Ovary (tissue), 3 donors: Measurements from ENCODE around the gene MRM3.

Source experiments
- EP300 ChIP-seq: sonication (generic); formaldehyde crosslinking; IDR thresholded peaks from one replicate; pipeline ENCODE4 v1.6.1; 2017; ENCODE audit warnings: antibody characterized with exemption
- POLR2A ChIP-seq: fragments of 450-650 bp; IDR thresholded peaks from one replicate; pipeline ENCODE4 v1.6.1; 2017; ENCODE audit warnings: antibody characterized with exemption, mild to moderate bottlenecking, moderate library complexity
- TF ChIP-seq, protein P1 (sequence below), 3 donors: fragments of 450-650 bp in 2 of 3; fragments of 200-600 bp in 1 of 3; IDR thresholded peaks; one replicate each; pipeline versions ENCODE4 v1.5.1 to v1.8.0; 2016 to 2022; ENCODE audit warnings: antibody characterized with exemption in 3 of 3, mild to moderate bottlenecking in 1 of 3
- donor health status: DM: no; HTN: no; CAD: no.

DNA sequence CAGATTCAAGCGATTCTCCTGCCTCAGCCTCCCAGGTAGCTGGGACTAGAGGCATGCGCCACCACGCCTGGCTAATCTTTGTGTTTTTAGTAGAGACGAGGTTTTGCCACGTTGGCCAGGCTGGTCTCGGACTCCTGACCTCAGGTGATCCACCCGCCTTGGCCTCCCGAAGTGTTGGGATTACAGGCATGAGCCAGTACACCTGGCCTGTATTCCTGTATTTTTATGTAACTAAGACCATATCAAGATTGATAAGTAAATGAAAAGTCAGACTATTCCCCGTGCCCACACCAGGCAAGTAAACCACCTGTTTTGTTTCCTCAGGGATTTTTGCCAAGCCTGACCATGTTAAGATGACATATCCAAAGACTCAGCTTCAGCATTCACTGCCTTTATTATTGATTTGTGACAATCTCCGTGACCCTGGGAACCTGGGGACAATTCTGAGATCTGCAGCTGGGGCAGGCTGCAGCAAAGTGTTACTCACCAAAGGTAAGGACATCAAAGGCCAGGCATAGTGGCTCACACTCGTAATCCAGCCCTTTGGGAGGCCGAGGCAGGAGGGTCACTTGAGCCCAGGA lies 5.6 kb downstream of the MRM3 start:
- TF ChIP-seq, protein P1, sequence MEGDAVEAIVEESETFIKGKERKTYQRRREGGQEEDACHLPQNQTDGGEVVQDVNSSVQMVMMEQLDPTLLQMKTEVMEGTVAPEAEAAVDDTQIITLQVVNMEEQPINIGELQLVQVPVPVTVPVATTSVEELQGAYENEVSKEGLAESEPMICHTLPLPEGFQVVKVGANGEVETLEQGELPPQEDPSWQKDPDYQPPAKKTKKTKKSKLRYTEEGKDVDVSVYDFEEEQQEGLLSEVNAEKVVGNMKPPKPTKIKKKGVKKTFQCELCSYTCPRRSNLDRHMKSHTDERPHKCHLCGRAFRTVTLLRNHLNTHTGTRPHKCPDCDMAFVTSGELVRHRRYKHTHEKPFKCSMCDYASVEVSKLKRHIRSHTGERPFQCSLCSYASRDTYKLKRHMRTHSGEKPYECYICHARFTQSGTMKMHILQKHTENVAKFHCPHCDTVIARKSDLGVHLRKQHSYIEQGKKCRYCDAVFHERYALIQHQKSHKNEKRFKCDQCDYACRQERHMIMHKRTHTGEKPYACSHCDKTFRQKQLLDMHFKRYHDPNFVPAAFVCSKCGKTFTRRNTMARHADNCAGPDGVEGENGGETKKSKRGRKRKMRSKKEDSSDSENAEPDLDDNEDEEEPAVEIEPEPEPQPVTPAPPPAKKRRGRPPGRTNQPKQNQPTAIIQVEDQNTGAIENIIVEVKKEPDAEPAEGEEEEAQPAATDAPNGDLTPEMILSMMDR (IDR thresholded peaks at IDR 0.05), result no peak
- TF ChIP-seq EP300 (no peak), POLR2A (no peak)
